Spleen (tissue), 7 donors: ENCODE data around the gene ACOX3.

Source experiments
- CTCF ChIP-seq, 11 experiments: fragments of 200-600 bp in 7 of 11; fragments of 450-650 bp in 4 of 11; sonication (generic) in 4 of 11; IDR thresholded peaks in 8 of 11; conservative IDR thresholded peaks in 3 of 11; 1 replicate in 7 of 11; 2 replicates in 4 of 11; pipeline versions ENCODE4 v1.4.0 to v1.8.0; 2016 to 2021; ENCODE audit warnings: antibody characterized with exemption in 11 of 11, inconsistent platforms in 4 of 11, mild to moderate bottlenecking in 1 of 11
- POLR2A ChIP-seq, 3 donors: fragments of 450-650 bp; IDR thresholded peaks; one replicate each; pipeline ENCODE4 v1.5.1; 2017; ENCODE audit warnings: antibody characterized with exemption in 3 of 3, mild to moderate bottlenecking in 1 of 3
- POLR2AphosphoS5 ChIP-seq, 3 donors: sonication (generic); formaldehyde crosslinking; IDR thresholded peaks; one replicate each; pipeline ENCODE4 v1.5.1; 2017; ENCODE audit warnings: antibody characterized with exemption in 3 of 3
- donor health status: DM: no; HTN: no; CAD: no; lungs with moderate emphysema.
- donor health status: DM: no; HTN: no; CAD: no.
- donor health status: DM: no; HTN: no; CAD: no.

GRCh38 chr4:8356856-8357255 is 83.7 kb downstream of the ACOX3 start:
- no peak for TF ChIP-seq CTCF (IDR thresholded peaks at IDR 0.05 in 8 of 11, conservative IDR thresholded peaks at IDR 0.05 in 3 of 11)
- TF ChIP-seq POLR2AphosphoS5 (IDR thresholded peaks at IDR 0.05) = no peak
- no peak for TF ChIP-seq POLR2A (IDR thresholded peaks at IDR 0.05)
